HepG2 (cell line): ENCODE measurements around the gene SMG7. TPM values are rescaled to one million over a fixed set of nuclear protein-coding genes. Genes with fewer than 3 reads are reported as not detected.

Experiments
- CHD4 ChIP-seq: fragments of 200-600 bp; sonication (generic); IDR thresholded peaks from 2 replicates; pipeline ENCODE4 v1.7.0; 2017; ENCODE audit warnings: mild to moderate bottlenecking, low read length, borderline replicate concordance
- CREB1 ChIP-seq, 2 experiments: fragments of 450-650 bp in 1 of 2; IDR thresholded peaks; 2 replicates each; pipeline ENCODE4 v1.6.1; 2016 to 2017; ENCODE audit warnings: control low read depth in 1 of 2, mild to moderate bottlenecking in 1 of 2, missing compliant biosample characterization in 1 of 2, missing genetic modification characterization in 1 of 2
- DR1 ChIP-seq: sonication (generic); formaldehyde crosslinking; IDR thresholded peaks from 2 replicates; pipeline ENCODE4 v1.8.0; 2021; ENCODE audit warnings: mild to moderate bottlenecking, missing genetic modification reagents, inconsistent platforms
- ETV6 ChIP-seq: sonication (generic); formaldehyde crosslinking; conservative IDR thresholded peaks from 2 replicates; pipeline ENCODE4 v1.4.0; 2020; ENCODE audit warnings: missing genetic modification reagents
- HOMEZ ChIP-seq: IDR thresholded peaks from 2 replicates; pipeline ENCODE4 v1.6.1; 2016; ENCODE audit warnings: low read depth
- IKZF4 ChIP-seq: sonication (generic); formaldehyde crosslinking; IDR thresholded peaks from 2 replicates; pipeline ENCODE4 v1.5.1; 2020; ENCODE audit warnings: borderline replicate concordance, mild to moderate bottlenecking, low read depth, missing genetic modification reagents; ENCODE audit errors: not compliant biosample characterization
- MED1 ChIP-seq: sonication (generic); formaldehyde crosslinking; IDR thresholded peaks from 2 replicates; pipeline ENCODE4 v1.4.0; 2020; ENCODE audit warnings: missing genetic modification reagents
- MEIS1 ChIP-seq: sonication (generic); formaldehyde crosslinking; IDR thresholded peaks from 2 replicates; pipeline ENCODE4 v1.9.0; 2021; ENCODE audit warnings: mild to moderate bottlenecking, missing genetic modification reagents, moderate library complexity, borderline replicate concordance
- NCOA1 ChIP-seq: sonication (generic); formaldehyde crosslinking; IDR thresholded peaks from 2 replicates; pipeline ENCODE4 v1.9.0; 2021; ENCODE audit warnings: missing genetic modification reagents
- PCBP1 ChIP-seq: fragments of 200-400 bp; formaldehyde crosslinking; IDR thresholded peaks from 2 replicates; pipeline ENCODE4 v1.6.1; 2017; ENCODE audit warnings: mild to moderate bottlenecking, low read depth, low read length, borderline replicate concordance
- RBFOX2 ChIP-seq: fragments of 200-400 bp; formaldehyde crosslinking; IDR thresholded peaks from 2 replicates; pipeline ENCODE4 v1.6.1; 2017; ENCODE audit warnings: low read depth, mild to moderate bottlenecking, low read length
- SATB2 ChIP-seq: sonication (generic); formaldehyde crosslinking; IDR thresholded peaks from 2 replicates; pipeline ENCODE4 v1.5.0; 2020; ENCODE audit warnings: missing genetic modification reagents
- SNAPC2 ChIP-seq: sonication (generic); formaldehyde crosslinking; IDR thresholded peaks from 2 replicates; pipeline ENCODE4 v1.8.1; 2022; ENCODE audit warnings: mild to moderate bottlenecking, missing genetic modification reagents
- SRY ChIP-seq: sonication (generic); formaldehyde crosslinking; IDR thresholded peaks from 2 replicates; pipeline ENCODE4 v1.8.0; 2022; ENCODE audit warnings: mild to moderate bottlenecking, missing genetic modification reagents
- ZBTB8A ChIP-seq: sonication (generic); formaldehyde crosslinking; IDR thresholded peaks from 2 replicates; pipeline ENCODE4 v1.4.0; 2020; ENCODE audit warnings: mild to moderate bottlenecking, low read depth, missing genetic modification reagents, borderline replicate concordance
- ZFYVE20 ChIP-seq: sonication (generic); formaldehyde crosslinking; IDR thresholded peaks from 2 replicates; pipeline ENCODE4 v1.8.0; 2023; ENCODE audit warnings: low read depth, mild to moderate bottlenecking, moderate library complexity, missing genetic modification reagents, borderline replicate concordance
- ZIK1 ChIP-seq: sonication (generic); formaldehyde crosslinking; IDR thresholded peaks from 2 replicates; pipeline ENCODE4 v1.5.0; 2020; ENCODE audit warnings: mild to moderate bottlenecking, low read depth, missing genetic modification reagents, borderline replicate concordance
- ZNF235 ChIP-seq: sonication (generic); formaldehyde crosslinking; IDR thresholded peaks from 2 replicates; pipeline ENCODE4 v1.8.1; 2023; ENCODE audit warnings: mild to moderate bottlenecking, missing genetic modification reagents, borderline replicate concordance
- ZNF264 ChIP-seq: sonication (generic); formaldehyde crosslinking; IDR thresholded peaks from 2 replicates; pipeline ENCODE4 v1.4.0; 2020; ENCODE audit warnings: missing genetic modification reagents
- ZNF354B ChIP-seq: sonication (generic); formaldehyde crosslinking; IDR thresholded peaks from 2 replicates; pipeline ENCODE4 v1.8.0; 2022; ENCODE audit warnings: mild to moderate bottlenecking, missing genetic modification reagents
- ZNF367 ChIP-seq: sonication (generic); formaldehyde crosslinking; IDR thresholded peaks from 2 replicates; pipeline ENCODE4 v1.4.0; 2020; ENCODE audit warnings: missing genetic modification reagents, borderline replicate concordance
- ZNF768 ChIP-seq: sonication (generic); formaldehyde crosslinking; IDR thresholded peaks from 2 replicates; pipeline ENCODE4 v1.4.0; 2020; ENCODE audit warnings: missing genetic modification reagents
- ZNF776 ChIP-seq: sonication (generic); formaldehyde crosslinking; IDR thresholded peaks from 2 replicates; pipeline ENCODE4 v1.4.0; 2020; ENCODE audit warnings: mild to moderate bottlenecking, missing genetic modification reagents
- ZNF780A ChIP-seq: sonication (generic); formaldehyde crosslinking; IDR thresholded peaks from 2 replicates; pipeline ENCODE4 v1.8.0; 2022; ENCODE audit warnings: mild to moderate bottlenecking, missing genetic modification reagents, moderate library complexity
- ZNF792 ChIP-seq: IDR thresholded peaks from 2 replicates; pipeline ENCODE4 v1.6.1; 2016
- ZSCAN20 ChIP-seq: sonication (generic); formaldehyde crosslinking; IDR thresholded peaks from 2 replicates; pipeline ENCODE4 v1.4.0; 2020; ENCODE audit warnings: missing genetic modification reagents, mild to moderate bottlenecking, borderline replicate concordance
- ZSCAN22 ChIP-seq: sonication (generic); formaldehyde crosslinking; IDR thresholded peaks from 2 replicates; pipeline ENCODE4 v1.4.0; 2020; ENCODE audit warnings: mild to moderate bottlenecking, missing genetic modification reagents
- ZSCAN29 ChIP-seq: sonication (generic); formaldehyde crosslinking; conservative IDR thresholded peaks from 2 replicates; pipeline ENCODE4 v1.4.0; 2020; ENCODE audit warnings: mild to moderate bottlenecking, missing genetic modification reagents
- polyA plus RNA-seq, 8 experiments: library from polyadenylated mRNA; depleted of rRNA in 3 of 8; stranded (reverse) in 7 of 8; unstranded in 1 of 8; fragments of >200 nt; fragmentation: Illumina TruSeq in 4 of 8; extraction: Trizol in 4 of 8; gene quantifications; 2 replicates each; pipeline versions ENCODE4 v1.2.1 to v1.2.3, GENCODE V29; 2011 to 2016; ENCODE audit warnings: low read depth in 4 of 8, missing spikeins in 1 of 8, mixed read lengths in 1 of 8; ENCODE audit not compliant: insufficient read depth in 1 of 8
- total RNA-seq, 5 experiments: library from RNA; depleted of rRNA; stranded (reverse); fragments of >200 nt; fragmentation: Illumina TruSeq; extraction: Trizol; gene quantifications; 2 replicates each; pipeline ENCODE4 v1.2.3, GENCODE V29; 2016; ENCODE audit warnings: low read depth in 1 of 5
- TF ChIP-seq, protein P1 (sequence below): IDR thresholded peaks from 2 replicates; pipeline ENCODE4 v1.6.1; 2012; ENCODE audit warnings: inconsistent platforms

SMG7 gene
- total and polyA plus RNA-seq, 2 of the 13 experiments (the other 11 are each of a cell fraction or from before 2014, with no cell fraction given) = 14.9 to 27.9 TPM

- TF ChIP-seq ZNF367 (CRISPR knock-in tag) = no peak
- TF ChIP-seq, protein P1, sequence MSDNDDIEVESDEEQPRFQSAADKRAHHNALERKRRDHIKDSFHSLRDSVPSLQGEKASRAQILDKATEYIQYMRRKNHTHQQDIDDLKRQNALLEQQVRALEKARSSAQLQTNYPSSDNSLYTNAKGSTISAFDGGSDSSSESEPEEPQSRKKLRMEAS = peak; percentile 50
- TF ChIP-seq ZNF792 = no peak
- no peak for TF ChIP-seq ZIK1 (CRISPR knock-in tag)
- TF ChIP-seq ZNF768 (CRISPR knock-in tag) = peak; percentile 20; the same call in 1 of the 2 replicates
- 0 out of 2 replicates have a peak, but pooled peaks have one; percentile 44 for TF ChIP-seq SNAPC2 (CRISPR knock-in tag)
- TF ChIP-seq IKZF4 (CRISPR knock-in tag) = peak; percentile 57
- TF ChIP-seq ZNF354B (CRISPR knock-in tag) = no peak
- no peak for TF ChIP-seq ZSCAN22
- TF ChIP-seq ZNF264 (CRISPR knock-in tag) = no peak
- TF ChIP-seq PCBP1 = no peak; the same call in 1 of the 2 replicates
- 0 out of 2 replicates have a peak, but pooled peaks have one; percentile 73 for TF ChIP-seq SRY
- 0 out of 2 replicates have a peak, but pooled peaks have one; percentile 48 for TF ChIP-seq ETV6
- no peak for TF ChIP-seq DR1 (CRISPR knock-in tag)
- TF ChIP-seq CHD4 = no peak
- peak; percentile 15; the same call in 1 of the 2 replicates for TF ChIP-seq MEIS1 (CRISPR knock-in tag)
- no peak for TF ChIP-seq SATB2 (CRISPR knock-in tag)
- TF ChIP-seq MED1 (CRISPR knock-in tag) = no peak
- TF ChIP-seq HOMEZ = no peak
- TF ChIP-seq ZNF235 (CRISPR knock-in tag) = 0 out of 2 replicates have a peak, but pooled peaks have one; percentile 40
- no peak for TF ChIP-seq ZBTB8A (CRISPR knock-in tag)
- TF ChIP-seq ZSCAN20 (CRISPR knock-in tag) = no peak
- TF ChIP-seq RBFOX2 = peak; percentile 85
- no peak for TF ChIP-seq CREB1 (IDR thresholded peaks at IDR 0.05)
- TF ChIP-seq CREB1 (CRISPR knock-in tag; IDR thresholded peaks at IDR 0.05) = no peak
- TF ChIP-seq ZNF780A (CRISPR knock-in tag) = no peak
- no peak for TF ChIP-seq ZFYVE20 (CRISPR knock-in tag)
- peak; percentile 36; the same call in 1 of the 2 replicates for TF ChIP-seq ZNF776 (CRISPR knock-in tag)
- no peak for TF ChIP-seq ZSCAN29
- no peak for TF ChIP-seq NCOA1 (CRISPR knock-in tag)
These were observed at the start of gene SMG7 (continued) for GRCh38 chr1:183472488-183473216.
